GM18867 (cell line): ENCODE measurements around the gene CCDC51.
"Not testable (repeated sequence)": the region's sequence is repeated elsewhere in the genome, so short reads cannot be mapped to it uniquely, and the experiment has no call there.

ENCODE experiments used
- ATAC-seq: cut with Tn5 transposase; IDR thresholded peaks from one replicate; pipeline ENCODE4 v1.9.1; 2021; ENCODE audit warnings: mild to moderate bottlenecking, moderate library complexity; ENCODE audit not compliant: unreplicated experiment

Gene CCDC51

DNA sequence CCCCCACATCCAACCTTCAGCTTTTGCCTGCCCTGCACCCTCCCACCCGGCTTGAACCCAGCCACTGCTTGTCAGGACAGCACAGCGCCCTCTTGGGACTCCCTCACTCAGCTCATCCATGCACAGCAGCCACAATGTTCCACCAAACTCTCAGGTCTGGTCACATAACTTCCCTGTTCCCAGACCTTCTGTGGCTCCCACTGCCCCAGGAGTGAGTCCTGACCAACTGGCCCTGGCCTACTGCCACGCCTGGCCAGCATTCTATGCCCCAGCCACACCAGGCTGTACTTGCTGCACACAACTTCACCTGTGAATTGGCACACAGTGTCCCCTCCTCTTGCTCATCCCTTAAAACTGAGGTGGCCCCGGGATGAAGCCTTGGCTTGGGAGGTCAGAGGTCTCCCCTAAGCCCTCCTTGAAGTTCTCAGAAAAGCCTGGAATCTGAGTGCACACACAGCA is 31.1 kb downstream of the CCDC51 start:
- no peak for ATAC-seq

DNA sequence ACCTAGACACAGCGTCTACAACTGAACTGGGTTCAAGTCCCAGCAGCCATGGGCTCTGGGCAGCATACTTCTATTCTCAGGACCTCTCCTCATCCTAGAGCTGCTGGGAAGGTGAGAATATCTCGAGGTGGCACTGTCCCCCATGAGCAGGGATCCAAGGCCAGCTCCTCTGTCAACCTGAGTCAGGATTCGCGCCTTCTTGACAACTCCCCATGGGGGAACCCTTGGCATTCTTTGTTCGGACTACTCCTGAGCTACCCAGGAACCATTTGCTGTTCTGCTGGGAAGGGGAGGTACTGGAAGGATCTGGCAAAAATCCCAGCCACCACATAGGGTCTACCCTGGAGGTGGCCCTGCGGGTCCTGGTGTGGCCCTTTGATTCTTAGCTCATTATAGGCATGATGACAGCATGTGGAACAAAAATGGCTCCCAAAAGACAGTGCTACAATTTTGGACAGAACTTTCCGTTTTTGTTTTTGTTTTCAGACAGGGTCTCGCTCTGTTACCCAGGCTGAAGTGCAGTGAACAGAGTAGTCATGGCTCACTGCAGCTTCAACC is 32.3 kb downstream of the CCDC51 start:
- no peak for ATAC-seq

DNA sequence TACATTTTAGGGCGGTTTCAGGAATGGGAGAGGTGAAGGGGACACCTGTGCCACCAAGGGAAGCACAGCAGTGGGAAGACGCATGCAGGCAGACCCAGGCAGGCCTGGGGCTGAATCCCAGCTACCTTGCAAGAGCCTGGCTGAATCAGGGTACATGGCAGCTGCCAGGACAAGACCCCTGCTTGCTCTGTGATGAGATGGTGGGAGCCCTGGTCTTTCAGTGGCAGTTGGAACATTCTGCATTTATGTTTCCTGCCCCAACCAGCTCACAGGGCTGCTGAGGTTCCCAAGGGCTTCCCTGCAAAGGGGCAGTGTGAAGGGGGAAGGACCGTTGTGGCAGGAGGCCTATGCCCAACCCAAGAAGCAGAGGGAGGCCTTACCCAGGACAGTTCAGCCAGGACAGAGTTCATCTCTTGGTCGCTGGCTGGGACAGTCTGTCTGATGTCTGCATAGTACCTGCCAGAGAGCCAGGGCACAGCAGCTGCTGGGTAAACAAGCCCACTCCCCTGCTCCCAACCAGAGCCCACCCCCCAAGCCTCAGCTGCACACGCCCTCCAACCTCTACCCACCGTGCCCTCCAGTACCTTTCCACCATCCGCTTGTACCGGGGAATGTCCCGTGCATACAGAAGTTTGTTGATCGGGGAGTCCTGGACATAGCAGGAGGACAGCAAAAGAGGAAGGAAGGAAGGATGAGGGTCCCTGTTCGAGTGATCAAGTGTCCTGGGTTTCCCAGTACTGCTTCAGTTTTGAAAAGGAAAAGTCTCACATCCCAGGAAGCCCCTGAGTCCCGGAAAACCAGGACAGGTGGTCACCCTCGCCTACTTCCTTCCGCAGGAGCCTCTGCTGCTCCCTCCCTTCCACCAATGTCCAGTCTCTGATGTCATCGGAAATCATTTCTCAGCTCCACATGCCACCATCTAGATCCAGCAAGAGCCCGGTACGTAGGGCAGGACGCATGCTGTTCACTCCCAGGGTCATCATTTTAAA is 33.2 kb downstream of the CCDC51 start:
- ATAC-seq = no peak

DNA sequence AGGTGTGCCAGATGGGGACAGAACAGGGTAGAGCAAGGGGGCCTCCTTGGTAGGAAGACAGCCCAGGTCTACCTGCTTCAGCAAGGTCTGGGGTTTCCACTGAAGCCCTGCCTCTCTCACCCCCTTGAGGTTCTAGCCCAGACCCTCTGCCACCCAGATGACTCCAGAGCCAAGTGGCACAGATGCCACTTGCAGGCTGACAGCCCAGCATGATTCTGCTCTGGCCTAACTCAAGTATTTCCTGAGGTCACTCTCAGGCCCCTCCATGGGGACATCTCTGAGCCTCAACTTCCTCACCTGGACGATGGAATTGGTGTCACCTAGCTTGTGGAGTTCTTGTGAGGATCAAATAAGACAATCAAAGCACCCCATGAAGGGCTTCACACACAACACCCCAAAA is 33.9 kb downstream of the CCDC51 start:
- no peak for ATAC-seq

DNA sequence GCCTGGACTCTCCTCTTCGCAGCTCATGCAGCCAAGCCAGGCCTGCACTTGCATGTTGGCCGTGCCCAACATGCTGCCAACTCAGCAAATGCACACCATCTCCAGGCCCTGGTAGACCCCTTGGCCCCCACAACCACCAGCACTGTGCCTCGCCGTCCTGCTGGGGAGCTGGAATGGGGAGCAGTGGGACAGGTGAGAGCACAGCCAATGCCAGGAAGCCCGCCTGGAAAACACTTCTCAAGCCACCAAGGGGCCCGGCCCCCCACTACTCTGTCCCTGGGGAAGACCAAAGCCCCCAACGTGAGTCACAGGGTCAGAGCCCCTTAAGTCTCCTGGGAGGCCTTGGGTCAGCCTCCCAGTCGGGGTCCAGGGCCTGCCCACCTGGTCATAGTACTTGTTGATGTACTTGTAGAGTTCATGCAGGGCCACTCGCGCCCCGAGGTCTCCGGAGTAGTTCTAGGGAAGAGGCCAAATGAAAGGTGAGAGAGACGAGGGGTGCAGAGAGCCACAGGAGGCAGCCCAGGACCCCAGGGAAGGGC is 34.5 kb downstream of the CCDC51 start:
- ATAC-seq = no peak

DNA sequence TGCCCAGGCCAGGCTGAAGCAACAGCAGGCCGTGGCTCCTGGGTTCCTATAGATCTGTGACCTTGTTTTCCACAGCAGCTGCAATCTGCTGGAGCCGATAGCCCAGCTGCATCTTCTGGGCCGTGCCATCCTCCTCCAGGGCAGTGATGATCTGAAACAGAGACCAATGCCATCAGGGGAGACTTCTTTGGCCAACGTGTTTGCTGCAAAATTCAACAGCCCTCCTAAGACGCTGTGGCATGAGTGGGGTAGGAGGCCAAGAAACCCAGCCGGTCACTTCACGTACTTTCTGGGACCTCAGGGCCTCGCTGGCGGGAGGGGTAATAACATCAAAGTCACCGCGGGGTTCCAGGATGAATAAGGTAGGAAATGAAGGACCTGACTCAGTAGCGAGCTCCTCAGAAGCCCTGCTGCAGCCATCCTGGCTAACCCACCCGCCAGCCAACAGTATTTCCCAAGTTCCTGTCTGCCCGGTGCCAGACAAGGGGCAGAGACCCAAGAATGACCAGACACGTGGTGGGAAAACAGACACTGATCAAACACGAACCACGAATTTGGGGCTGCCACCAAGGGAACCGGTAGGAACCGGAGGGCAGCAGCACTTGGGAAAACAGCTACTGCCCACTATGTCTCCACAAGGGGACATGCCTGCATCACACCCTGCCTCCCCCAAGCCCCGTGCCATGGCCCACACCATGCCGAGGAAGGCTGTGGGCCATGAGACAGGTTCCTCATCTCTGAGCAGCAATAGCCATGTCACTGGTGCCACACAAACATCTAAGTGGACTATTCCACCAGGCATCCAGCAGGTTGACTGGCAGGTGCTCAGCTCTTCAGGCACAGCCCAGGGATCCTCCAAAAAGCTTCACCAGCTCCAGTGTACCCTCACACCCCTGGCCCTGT is 35.2 kb downstream of the CCDC51 start:
- no peak for ATAC-seq

DNA sequence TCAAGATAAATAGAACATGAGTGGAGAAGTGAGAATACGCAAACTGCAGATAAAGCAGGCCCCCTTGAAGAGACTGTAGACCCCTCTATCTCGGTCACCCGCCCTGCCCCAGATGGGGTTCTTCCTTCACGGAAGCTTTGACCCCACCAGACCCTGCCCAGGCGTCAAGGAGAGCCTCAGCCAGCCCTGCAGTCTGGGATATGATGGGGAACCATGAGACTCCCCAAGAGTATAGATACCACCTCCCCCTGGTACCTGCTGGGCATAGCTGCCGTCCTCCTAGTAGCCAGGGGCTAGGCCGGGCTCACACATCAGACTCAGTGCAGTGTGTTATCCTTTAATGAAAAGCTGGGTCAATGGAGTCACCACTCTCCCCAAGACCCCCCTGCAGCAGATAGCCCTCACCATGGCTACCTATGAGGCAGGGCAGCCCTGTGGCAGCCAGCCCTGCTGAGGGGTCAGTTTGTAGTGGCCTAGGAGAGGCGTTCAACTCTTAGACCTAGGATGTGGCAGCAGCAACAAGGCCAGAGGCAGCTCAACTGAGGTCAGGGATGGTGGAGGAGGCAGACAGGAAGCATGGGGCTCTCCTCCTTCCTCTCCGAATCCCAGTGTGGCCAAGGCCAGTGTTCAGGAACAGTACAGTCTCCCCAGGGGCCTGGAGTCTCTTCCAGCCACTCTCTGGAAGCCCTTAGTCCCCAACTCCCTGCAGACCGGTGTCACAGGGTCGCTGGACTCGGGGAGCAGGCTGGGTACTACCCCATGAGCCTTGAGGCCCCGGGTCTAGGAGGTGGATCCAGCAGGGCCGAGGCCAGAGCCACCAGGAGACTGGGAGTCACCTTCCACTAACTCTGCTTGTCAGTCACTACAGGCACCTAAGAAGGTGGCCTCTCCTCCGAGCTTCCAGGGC is 36.1 kb downstream of the CCDC51 start:
- ATAC-seq = no peak

DNA sequence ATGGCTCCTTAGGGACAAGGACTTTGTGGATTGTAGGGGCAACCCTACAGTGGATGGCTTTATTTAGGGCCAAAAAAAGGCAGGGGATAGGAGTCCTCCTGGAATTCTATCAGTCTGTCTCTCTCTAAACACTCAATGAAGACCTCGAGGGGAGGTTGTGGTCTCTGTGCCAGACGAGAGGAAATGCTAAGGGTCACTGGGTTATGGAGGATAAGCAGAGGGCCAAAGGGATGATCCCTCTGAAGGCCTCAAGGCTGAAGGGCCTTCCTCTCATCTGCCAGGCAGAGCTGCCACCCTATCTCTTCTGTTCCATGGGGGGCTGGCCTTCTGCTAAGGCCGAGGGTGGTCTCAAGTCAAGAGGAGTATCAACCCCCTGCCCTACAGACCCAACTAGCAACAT is 37.0 kb downstream of the CCDC51 start:
- no peak for ATAC-seq

DNA sequence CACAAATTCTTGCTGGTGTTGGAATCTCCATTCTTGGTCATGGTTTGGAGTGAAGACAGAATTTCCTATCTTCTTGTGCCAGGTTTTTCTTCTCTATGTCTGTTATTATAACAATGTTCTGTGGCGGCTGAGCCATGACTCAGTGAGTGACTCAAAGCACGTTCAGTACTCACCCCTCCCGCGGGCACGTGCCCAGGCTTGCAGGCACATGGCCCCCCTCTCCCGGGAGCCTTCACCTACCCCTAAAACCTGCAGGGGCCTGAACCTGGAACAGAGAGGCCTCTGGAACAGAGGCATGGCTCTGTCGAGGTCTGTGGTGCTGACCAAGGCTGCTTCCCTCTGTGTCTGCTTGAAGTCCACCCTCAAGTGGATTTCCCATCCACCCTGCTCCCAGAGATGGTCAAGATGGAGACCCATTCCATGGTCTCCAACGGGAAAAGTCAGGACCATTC is 37.6 kb downstream of the CCDC51 start:
- ATAC-seq = no peak

DNA sequence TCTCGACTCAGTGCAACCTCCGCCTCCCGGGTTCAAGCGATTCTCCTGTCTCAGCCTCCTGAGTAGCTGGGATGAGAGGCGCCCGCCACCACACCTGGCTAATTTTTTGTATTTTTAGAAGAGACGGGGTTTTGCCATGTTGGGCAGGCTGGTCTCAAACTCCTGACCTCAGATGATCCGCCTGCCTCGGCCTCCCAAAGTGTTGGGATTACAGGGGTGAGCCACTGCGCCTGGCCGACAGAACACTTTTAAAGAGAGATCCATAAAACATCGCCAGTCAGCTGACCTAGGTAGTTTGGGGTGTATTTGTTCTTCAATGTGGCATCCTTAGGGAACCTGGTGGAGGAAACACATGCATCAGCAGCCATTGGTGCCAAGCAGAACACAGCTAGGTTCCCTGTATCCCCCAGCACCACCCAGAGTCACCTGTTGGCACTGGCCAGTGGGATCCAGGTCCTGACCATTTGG is 38.5 kb downstream of the CCDC51 start:
- ATAC-seq = not testable (repeated sequence)

DNA sequence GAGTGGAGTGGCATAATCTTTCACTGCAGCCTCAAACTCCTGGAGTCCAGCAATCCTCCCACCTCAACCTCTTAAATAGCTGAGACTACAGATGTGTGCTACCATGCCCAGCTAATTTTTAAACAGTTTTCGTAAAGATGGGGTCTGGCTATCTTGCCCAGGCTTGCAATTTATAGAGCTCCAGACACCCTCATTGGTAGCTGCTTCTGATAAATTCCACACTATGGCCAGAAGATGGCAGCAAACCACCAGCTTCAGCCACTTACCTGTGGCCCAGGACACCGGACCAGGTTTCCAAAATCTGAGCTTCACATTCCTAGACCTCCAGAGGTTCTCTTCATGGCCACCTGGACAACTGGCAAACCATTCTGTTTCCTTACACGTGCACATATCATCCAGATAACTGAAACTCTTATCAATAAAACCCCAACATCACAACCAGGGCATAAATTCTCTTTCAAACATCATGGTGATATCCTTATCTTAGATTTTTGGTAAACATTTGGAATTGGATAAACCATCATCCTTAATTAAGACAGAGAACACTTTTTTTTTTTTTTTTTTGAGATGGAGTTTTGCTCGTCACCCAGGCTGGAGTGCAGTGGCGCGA is 39.0 kb downstream of the CCDC51 start:
- no peak for ATAC-seq

DNA sequence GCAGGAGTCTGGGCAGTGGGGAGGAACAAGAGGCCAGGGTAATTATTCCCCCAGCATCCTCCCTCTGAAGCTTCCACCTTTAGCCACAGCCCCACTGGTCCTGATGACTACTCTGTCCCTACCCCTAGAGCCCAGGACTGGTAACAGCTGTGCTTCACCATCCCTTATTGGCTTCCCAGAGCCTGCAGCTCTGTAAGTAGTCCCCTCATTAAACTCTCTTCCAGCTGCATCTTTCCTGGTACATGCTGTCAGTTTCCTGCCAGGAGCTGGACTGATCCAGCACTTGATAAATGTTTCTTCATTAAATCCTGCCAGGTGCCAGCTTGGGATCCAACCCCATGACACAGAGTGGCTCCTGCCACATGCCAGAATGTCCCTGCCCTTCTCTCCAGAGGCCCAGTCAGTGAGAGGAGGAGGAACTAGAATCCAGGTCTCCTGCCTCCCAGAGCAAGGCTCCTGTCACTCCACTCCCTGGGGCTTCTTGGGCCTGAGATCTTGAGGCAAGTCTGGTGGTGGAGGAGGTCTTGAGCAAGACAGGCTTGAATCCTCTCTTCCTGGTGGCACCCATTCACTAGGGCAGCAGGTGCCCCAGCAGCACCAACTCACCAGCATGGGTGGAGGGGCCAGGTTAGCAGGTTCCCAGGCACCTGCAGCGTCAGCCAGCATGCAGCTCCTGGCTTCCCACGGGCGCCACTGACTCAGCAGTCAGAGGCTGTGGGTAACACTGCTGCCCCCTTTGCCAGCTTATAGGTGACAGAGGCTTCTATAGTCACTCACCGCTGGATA is 40.3 kb downstream of the CCDC51 start:
- no peak for ATAC-seq

DNA sequence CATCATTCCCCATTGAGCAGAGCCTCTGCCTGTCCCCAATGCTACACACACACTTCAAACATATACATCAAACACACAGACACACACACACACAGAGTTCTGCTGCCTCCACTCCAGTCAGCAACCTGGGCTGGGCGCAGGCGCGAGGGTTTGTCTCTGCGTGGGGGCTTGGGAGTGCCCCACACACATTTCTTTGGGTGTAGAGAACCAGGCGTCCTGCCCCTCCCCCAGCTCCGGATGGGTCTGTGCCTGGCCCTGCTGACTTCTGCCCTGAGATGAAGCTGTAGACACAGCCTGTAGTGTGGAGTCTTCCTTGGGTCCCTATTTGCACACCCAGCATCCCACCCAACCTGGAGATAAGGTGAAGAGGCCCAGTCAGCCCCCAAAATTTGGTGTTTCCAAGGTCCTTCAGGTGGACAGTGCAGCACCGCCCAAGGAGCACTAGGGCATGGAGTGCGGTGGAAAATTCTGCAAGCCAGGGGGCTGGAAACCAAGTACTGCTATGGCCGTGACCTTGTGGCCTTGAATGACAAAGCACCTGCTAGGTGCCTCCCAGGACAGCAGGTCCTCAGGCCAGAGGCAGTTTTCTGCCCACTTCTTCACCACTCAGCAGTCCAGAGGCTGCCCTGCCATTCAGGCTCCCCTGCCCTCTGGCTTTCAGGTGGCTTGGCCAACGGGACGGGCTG is 41.1 kb downstream of the CCDC51 start:
- no peak for ATAC-seq

DNA sequence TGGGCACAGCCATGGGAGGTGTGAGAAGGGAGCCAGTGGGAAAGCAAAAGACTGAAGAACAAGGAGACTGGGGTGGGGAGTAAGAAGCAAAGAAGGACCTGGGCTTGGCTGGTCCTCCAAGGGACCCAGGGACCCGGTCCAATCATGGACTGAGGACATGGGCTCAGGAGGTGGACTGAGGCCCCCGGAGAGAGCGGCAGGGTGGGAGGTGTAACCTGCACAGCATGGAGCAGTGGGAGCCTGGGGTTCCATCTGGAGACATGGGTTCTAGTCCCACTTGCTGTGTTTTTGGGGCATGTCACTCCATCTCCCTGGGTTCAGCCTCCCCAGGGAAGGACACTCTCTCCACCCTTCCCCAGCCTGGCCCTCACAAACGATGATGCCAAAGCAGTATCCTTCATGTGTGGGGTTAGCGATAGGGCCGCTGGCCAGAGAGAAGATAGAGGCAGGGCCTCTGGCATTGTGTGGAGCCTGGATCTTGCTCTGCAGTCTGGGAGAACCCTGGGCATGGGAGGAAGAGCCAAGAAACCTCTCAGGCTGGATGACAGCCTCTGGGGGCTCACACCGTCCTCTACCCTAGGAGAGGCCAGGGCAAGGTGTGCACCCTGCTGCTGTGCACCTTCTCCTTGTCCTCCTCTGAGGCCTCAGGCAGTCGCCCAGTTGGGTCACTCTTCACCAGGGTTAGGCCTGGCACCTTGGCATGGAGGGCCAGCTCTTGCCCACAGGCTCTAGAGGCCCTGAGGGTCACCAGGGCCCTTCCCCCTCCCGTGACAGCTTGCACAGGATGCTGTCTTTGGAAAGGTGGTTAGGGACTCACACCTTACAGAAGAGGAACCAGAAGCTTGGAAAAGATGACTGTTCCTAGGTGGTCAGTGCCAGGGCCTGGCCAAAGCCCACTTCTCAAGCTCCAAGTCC is 41.9 kb downstream of the CCDC51 start:
- ATAC-seq = no peak

DNA sequence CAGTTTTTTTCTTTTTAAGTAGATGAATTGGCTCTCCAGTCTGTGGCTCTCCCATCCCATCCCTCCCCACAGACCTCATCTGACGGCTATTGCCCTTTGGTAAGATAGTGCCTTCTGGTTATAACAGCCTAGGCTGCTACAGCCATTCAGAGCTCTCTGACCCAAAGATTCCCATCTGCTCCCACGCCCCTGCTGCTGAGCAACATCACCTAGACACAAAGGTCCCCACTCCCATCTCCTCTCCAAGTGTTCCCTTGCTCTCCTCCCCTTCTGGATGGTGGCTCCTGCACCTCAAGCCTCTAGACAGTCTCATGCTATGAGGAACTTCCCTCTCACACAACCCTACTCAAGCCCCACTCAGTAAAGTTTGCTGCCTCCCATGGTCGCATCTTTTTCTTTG is 44.2 kb downstream of the CCDC51 start:
- no peak for ATAC-seq

DNA sequence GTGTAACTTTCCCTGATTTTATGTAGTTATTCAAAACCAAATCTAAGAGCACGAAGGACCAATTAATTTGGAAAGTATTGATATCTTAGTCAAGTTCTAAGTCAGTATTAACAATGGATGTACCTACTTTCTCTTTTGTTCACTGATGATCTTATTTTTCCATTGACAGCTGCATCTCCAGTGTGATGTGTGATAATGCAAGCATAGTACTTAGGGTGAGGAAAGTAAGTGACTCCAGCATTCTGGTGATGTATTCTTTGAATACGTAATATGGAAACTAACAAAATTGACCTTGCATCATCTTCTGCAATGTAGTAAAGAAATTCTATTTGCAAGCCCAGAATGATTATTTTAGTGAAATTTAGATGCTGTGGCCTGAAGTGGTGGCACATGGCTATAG is 45.5 kb downstream of the CCDC51 start:
- ATAC-seq = no peak

DNA sequence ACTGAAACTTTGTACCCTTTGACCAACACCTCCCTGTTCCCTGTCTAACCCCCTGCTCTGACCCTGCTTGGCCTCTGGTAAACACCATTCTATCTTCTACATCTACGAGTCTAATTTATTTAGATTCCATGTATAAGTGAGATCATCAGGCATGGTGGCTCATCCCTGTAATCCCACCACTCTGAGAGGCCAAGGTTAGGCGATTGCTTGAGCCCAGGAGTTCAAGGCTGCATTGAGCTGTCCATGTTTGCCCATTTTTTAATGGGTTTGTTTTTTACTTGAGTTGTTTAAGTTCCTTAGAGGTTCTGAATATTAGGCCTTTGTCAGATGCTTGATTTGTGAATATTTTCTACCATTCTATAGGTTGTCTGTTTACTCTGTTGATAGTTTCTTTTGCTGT is 51.0 kb downstream of the CCDC51 start:
- no peak for ATAC-seq
